ENCODE results near the gene TDRD6. TPM values are rescaled to one million over a fixed set of nuclear protein-coding genes. Genes with fewer than 3 reads are reported as not detected.
"Not testable (repeated sequence)": the region's sequence is repeated elsewhere in the genome, so short reads cannot be mapped to it uniquely, and the experiment has no call there.

TDRD6 gene
- total RNA-seq, 3 donors from 2014 or later = 0.66 to 2.5 (median 1.1) TPM

DNA sequence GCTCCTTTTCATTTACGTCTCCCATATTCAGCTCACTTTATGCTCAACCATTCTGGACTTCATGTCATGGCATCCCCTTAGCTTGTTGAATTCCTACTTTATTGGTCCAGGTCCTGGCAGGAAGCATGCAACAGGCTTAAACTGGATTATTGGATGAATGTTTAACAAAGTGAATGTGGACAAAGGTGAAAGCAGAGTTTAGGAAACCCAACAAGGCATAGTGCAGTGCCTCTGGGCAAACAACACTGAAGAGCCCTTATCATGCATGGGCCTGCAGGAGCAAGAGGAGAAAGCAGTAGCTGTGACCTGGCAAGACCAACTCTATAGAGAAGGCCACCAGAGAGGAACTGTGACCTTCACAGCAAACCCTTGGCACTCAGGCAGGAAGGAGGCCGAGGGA, 53.8 kb downstream of the TDRD6 start:
- no peaks in the 10 kb centered on the region for H3K27me3 ChIP-seq
- TF ChIP-seq POLR2AphosphoS5 (IDR thresholded peaks at IDR 0.05) = no peak
- TF ChIP-seq, protein P1, sequence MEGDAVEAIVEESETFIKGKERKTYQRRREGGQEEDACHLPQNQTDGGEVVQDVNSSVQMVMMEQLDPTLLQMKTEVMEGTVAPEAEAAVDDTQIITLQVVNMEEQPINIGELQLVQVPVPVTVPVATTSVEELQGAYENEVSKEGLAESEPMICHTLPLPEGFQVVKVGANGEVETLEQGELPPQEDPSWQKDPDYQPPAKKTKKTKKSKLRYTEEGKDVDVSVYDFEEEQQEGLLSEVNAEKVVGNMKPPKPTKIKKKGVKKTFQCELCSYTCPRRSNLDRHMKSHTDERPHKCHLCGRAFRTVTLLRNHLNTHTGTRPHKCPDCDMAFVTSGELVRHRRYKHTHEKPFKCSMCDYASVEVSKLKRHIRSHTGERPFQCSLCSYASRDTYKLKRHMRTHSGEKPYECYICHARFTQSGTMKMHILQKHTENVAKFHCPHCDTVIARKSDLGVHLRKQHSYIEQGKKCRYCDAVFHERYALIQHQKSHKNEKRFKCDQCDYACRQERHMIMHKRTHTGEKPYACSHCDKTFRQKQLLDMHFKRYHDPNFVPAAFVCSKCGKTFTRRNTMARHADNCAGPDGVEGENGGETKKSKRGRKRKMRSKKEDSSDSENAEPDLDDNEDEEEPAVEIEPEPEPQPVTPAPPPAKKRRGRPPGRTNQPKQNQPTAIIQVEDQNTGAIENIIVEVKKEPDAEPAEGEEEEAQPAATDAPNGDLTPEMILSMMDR (IDR thresholded peaks at IDR 0.05) = no peak
- no peak for TF ChIP-seq POLR2A (IDR thresholded peaks at IDR 0.05)
- no peak for DNase-seq (ENCODE audit: low spot score in 2 of 2)
- no peaks in the 10 kb centered on the region for H3K9me3 ChIP-seq
- H3K4me1 ChIP-seq = no peaks in the 10 kb centered on the region
- intact Hi-C loops (cut with DNase I; ENCODE audit: low total_unique reads) = loop anchor here (2.0 kb wide), 1 partner anchor 35 kb away; no protein-coding TSS in a partner anchor
- no peak overlapping the region for H3K27ac ChIP-seq
- no peaks in the 10 kb centered on the region for H3K36me3 ChIP-seq
- no peak overlapping the region for H3K4me3 ChIP-seq

DNA sequence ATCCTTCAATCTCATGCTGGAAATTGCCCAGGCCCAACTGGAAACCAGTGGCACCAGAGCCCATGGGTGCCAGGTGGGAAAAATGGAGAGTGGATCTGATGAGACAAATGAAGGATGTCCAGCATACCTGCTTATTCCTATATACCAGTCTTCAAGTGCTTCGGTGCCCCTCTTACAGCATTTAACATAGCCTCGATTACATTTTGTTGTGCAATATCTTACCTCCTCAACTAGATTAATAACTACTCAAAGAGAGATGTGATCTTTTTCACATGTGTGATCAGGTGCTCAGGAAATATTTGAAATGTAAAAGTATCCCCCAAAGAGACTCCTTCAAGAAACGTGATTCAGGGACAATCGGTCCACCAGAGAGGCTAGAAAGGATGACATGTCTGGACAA, 54.2 kb downstream of the TDRD6 start:
- no peak for DNase-seq (ENCODE audit: low spot score in 2 of 2)
- intact Hi-C loops (cut with DNase I; ENCODE audit: low total_unique reads) = loop anchor here (2.0 kb wide), 1 partner anchor 35 kb away; no protein-coding TSS in a partner anchor
- Histone ChIP-seq H3K9me3 (no peaks in the 10 kb centered on the region), H3K36me3 (no peaks in the 10 kb centered on the region), H3K27me3 (no peaks in the 10 kb centered on the region), H3K27ac (no peak overlapping the region), H3K4me1 (no peaks in the 10 kb centered on the region), H3K4me3 (no peak overlapping the region)
- TF ChIP-seq POLR2AphosphoS5 (IDR thresholded peaks at IDR 0.05) (no peak), POLR2A (IDR thresholded peaks at IDR 0.05) (no peak)
- TF ChIP-seq, protein P1 (IDR thresholded peaks at IDR 0.05) = no peak

DNA sequence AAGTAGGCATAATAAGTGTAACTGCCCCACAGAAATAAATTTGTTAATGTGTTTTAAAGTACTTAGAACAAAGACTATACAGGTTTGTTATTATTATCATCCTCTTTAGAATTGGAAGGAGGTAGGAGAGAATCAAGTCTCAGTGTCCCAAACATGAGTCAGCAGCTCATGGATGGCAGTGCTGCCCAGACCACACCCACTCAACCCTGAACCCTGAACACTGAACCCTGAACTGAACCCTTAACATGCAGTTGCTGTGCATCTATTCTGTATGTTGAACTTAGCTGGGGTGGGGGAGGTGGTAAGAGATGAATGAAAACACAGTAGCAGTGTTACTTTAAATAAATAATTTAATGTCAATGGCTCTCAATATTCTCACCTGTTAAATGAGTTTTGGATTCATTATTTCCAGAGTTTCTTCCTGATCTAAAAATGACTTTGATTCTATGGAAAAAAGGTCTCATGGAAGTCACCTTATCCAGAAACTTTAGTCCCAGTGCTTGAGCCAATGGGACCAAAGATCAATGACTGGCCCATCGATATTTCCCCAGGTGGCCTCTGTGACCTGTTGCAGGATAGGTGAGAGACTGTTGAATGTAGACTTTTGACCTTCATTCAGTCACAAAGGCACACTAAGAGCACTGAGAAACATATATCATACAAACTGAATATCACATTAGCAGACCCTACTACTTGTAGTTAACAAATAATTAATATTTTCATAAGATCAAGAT, 55.9 kb downstream of the TDRD6 start:
- Histone ChIP-seq H3K27me3 (no peaks in the 10 kb centered on the region), H3K9me3 (no peaks in the 10 kb centered on the region), H3K4me1 (no peaks in the 10 kb centered on the region), H3K36me3 (no peaks in the 10 kb centered on the region), H3K27ac (no peak overlapping the region), H3K4me3 (no peak overlapping the region)
- DNase-seq (ENCODE audit: low spot score in 2 of 2) = no peak
- TF ChIP-seq POLR2A (IDR thresholded peaks at IDR 0.05) (no peak), POLR2AphosphoS5 (IDR thresholded peaks at IDR 0.05) (no peak)
- TF ChIP-seq, protein P1 (IDR thresholded peaks at IDR 0.05) = no peak
- intact Hi-C loops (cut with DNase I; ENCODE audit: low total_unique reads) = no loop called here

DNA sequence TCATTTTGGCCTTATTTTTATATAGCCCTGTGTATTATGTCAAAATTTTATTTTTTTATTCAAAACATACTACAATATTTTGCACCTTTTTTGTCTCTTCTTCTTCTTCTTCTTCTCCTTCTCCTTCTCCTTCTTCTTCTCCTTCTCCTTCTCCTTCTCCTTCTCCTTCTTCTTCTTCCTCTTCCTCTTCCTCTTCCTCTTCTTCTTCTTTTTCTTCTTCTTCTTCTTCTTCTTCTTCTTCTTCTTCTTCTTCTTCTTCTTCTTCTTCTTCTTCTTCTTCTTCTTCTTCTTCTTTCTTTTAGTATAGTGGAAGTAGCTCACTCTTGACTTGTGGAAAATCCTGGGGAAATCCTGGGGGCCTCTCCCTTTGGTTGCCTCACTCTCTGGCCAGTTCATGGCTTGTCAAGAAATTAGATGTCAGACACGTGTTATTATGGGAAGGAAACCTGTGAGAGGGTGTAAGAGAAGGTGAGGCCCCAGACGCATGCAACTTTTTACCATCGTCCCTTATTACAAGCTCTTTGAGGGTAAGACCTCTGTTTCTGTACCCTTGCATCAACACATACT, 56.6 kb downstream of the TDRD6 start:
- H3K27me3 ChIP-seq; intact Hi-C loops (cut with DNase I; ENCODE audit: low total_unique reads); H3K9me3 ChIP-seq; DNase-seq (ENCODE audit: low spot score in 2 of 2); H3K4me3 ChIP-seq; H3K27ac ChIP-seq; H3K36me3 ChIP-seq; H3K4me1 ChIP-seq: not testable (repeated sequence)

DNA sequence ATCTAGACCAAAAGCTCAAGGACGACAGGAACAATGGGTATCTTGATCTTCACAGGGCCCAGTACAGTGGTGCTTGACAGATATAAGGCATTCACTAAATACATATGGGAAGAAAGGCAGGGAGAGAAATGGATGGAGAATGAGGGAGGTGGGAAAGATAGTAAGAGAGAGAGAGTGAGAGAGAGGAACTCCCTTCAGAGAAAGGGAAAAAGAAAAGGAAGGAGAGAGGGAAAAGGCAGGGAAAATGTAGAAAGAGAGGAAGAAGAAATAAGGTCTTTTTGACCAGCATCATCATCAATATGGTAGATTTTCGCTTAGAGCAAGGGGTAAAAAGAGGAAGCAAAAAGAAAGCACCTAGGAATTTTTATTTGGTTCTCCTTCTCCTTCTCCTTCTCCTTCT, 58.3 kb downstream of the TDRD6 start:
- Histone ChIP-seq H3K27ac (no peak overlapping the region), H3K9me3 (no peaks in the 10 kb centered on the region), H3K36me3 (no peaks in the 10 kb centered on the region), H3K4me3 (no peak overlapping the region), H3K4me1 (no peaks in the 10 kb centered on the region), H3K27me3 (no peaks in the 10 kb centered on the region)
- intact Hi-C loops (cut with DNase I; ENCODE audit: low total_unique reads) = no loop called here
- no peak for DNase-seq (ENCODE audit: low spot score in 2 of 2)
- TF ChIP-seq POLR2AphosphoS5 (IDR thresholded peaks at IDR 0.05) (no peak), POLR2A (IDR thresholded peaks at IDR 0.05) (no peak)
- TF ChIP-seq, protein P1 (IDR thresholded peaks at IDR 0.05) = no peak

Data from breast epithelium (tissue), 4 donors.